WTC11 (cell line): ENCODE data around the gene GRB10. TPM values are rescaled to one million over a fixed set of nuclear protein-coding genes. Genes with fewer than 3 reads are reported as not detected.
A peak's percentile ranks its signal among the peaks of the same experiment; 100 is the strongest.

ENCODE experiments used
- ATAC-seq: fragments of 200-7000 bp; cut with Tn5 transposase; 2 replicates; pipeline ENCODE4 v1.10.0; 2021; ENCODE audit warnings: mild to moderate bottlenecking, moderate library complexity
- CTCF ChIA-PET: fragments of 300-600 bp; sonication (Branson Sonifier 250); formaldehyde crosslinking; loops from one replicate; lab custom pipeline; 2021; ENCODE audit warnings: antibody characterized with exemption; lab: Charles Lee
- POLR2A ChIA-PET: fragments of 350-600 bp; sonication (Branson Sonifier 250); formaldehyde crosslinking; loops from one replicate; lab custom pipeline; 2021; ENCODE audit warnings: antibody characterized with exemption; lab: Charles Lee
- DNase-seq: peaks from one replicate; pipeline ENCODE4 v3.0.0; 2021; ENCODE audit warnings: low spot score
- H3K27ac Mint-ChIP-seq: 2 replicates; pipeline ENCODE4 v1.8.0; 2021; ENCODE audit warnings: mixed read lengths
- H3K27me3 Mint-ChIP-seq: 2 replicates; pipeline ENCODE4 v1.8.0; 2021; ENCODE audit warnings: low read depth, mild to moderate bottlenecking, moderate library complexity, mixed read lengths
- H3K36me3 Mint-ChIP-seq: 2 replicates; pipeline ENCODE4 v1.8.0; 2021; ENCODE audit warnings: mixed read lengths
- H3K4me1 Mint-ChIP-seq: 2 replicates; pipeline ENCODE4 v1.8.0; 2022; ENCODE audit warnings: mixed read lengths
- H3K4me3 Mint-ChIP-seq: 2 replicates; pipeline ENCODE4 v1.8.0; 2021; ENCODE audit warnings: mild to moderate bottlenecking, moderate library complexity, mixed read lengths
- H3K9me3 Mint-ChIP-seq: 2 replicates; pipeline ENCODE4 v1.8.0; 2021; ENCODE audit warnings: mixed read lengths
- AFF4 ChIP-seq: sonication (generic); formaldehyde crosslinking; IDR thresholded peaks from 2 replicates; pipeline ENCODE4 v1.8.1; 2023; ENCODE audit warnings: mild to moderate bottlenecking, missing genetic modification reagents, borderline replicate concordance
- CREM ChIP-seq: sonication (generic); formaldehyde crosslinking; IDR thresholded peaks from 2 replicates; pipeline ENCODE4 v1.8.1; 2022; ENCODE audit warnings: mild to moderate bottlenecking, missing genetic modification reagents, moderate library complexity
- FOXP1 ChIP-seq: sonication (generic); formaldehyde crosslinking; IDR thresholded peaks from 2 replicates; pipeline ENCODE4 v1.8.0; 2022; ENCODE audit warnings: missing genetic modification reagents, mild to moderate bottlenecking, moderate library complexity, borderline replicate concordance
- GRHL2 ChIP-seq: fragments of 250-450 bp; sonication (Bioruptor Pico); IDR thresholded peaks from 2 replicates; pipeline ENCODE4 v1.8.0; 2022; ENCODE audit warnings: mild to moderate bottlenecking, moderate library complexity; ENCODE audit not compliant: insufficient replicate concordance, severe bottlenecking
- MYBL2 ChIP-seq: sonication (generic); formaldehyde crosslinking; IDR thresholded peaks from 2 replicates; pipeline ENCODE4 v1.8.1; 2023; ENCODE audit warnings: mild to moderate bottlenecking, moderate library complexity, missing genetic modification reagents
- NFATC4 ChIP-seq: fragments of 250-450 bp; sonication (Bioruptor Pico); IDR thresholded peaks from 2 replicates; pipeline ENCODE4 v1.9.0; 2021; ENCODE audit warnings: mild to moderate bottlenecking
- NFE2L1 ChIP-seq: sonication (generic); formaldehyde crosslinking; IDR thresholded peaks from 2 replicates; pipeline ENCODE4 v1.8.1; 2023; ENCODE audit warnings: missing genetic modification reagents
- NR2C2 ChIP-seq: sonication (generic); formaldehyde crosslinking; IDR thresholded peaks from 2 replicates; pipeline ENCODE4 v1.8.0; 2022; ENCODE audit warnings: mild to moderate bottlenecking, missing genetic modification reagents
- NR3C1 ChIP-seq: sonication (generic); formaldehyde crosslinking; conservative IDR thresholded peaks from 2 replicates; pipeline ENCODE4 v1.8.1; 2023; ENCODE audit warnings: low read depth, mild to moderate bottlenecking, missing genetic modification reagents
- TEAD1 ChIP-seq: sonication (generic); formaldehyde crosslinking; IDR thresholded peaks from 2 replicates; pipeline ENCODE4 v1.8.0; 2022; ENCODE audit warnings: mild to moderate bottlenecking, missing genetic modification reagents
- ZBTB21 ChIP-seq: sonication (generic); formaldehyde crosslinking; IDR thresholded peaks from 2 replicates; pipeline ENCODE4 v1.8.1; 2023; ENCODE audit warnings: mild to moderate bottlenecking, missing genetic modification reagents, borderline replicate concordance
- ZNF423 ChIP-seq: fragments of 250-450 bp; sonication (Bioruptor Pico); IDR thresholded peaks from 2 replicates; pipeline ENCODE4 v2.1.2; 2022; ENCODE audit warnings: mild to moderate bottlenecking, moderate library complexity
- total RNA-seq: library from RNA; stranded (reverse); gene quantifications from 3 replicates; pipeline ENCODE4 v1.2.3, GENCODE V29; 2021
- TF ChIP-seq, protein P1 (sequence below): sonication (generic); formaldehyde crosslinking; conservative IDR thresholded peaks from 2 replicates; pipeline ENCODE4 v1.8.1; 2023; ENCODE audit warnings: mild to moderate bottlenecking, low read depth, missing genetic modification reagents, moderate library complexity
- TF ChIP-seq, protein P2 (sequence below): sonication (generic); formaldehyde crosslinking; IDR thresholded peaks from 2 replicates; pipeline ENCODE4 v1.8.0; 2022; ENCODE audit warnings: mild to moderate bottlenecking, missing genetic modification reagents
- TF ChIP-seq, protein P3 (sequence below): sonication (generic); formaldehyde crosslinking; IDR thresholded peaks from 2 replicates; pipeline ENCODE4 v1.8.0; 2023; ENCODE audit warnings: missing genetic modification reagents, mild to moderate bottlenecking, borderline replicate concordance
- TF ChIP-seq, protein P4 (sequence below): sonication (generic); formaldehyde crosslinking; IDR thresholded peaks from 2 replicates; pipeline ENCODE4 v1.8.0; 2022; ENCODE audit warnings: mild to moderate bottlenecking, missing genetic modification reagents

Gene GRB10
- total RNA-seq, 1 experiment from 2014 or later = 103 TPM

GRCh38 chr7:50664461-50664922 lies 118.2 kb downstream of the GRB10 start (continued):
- TF ChIP-seq, protein P1, sequence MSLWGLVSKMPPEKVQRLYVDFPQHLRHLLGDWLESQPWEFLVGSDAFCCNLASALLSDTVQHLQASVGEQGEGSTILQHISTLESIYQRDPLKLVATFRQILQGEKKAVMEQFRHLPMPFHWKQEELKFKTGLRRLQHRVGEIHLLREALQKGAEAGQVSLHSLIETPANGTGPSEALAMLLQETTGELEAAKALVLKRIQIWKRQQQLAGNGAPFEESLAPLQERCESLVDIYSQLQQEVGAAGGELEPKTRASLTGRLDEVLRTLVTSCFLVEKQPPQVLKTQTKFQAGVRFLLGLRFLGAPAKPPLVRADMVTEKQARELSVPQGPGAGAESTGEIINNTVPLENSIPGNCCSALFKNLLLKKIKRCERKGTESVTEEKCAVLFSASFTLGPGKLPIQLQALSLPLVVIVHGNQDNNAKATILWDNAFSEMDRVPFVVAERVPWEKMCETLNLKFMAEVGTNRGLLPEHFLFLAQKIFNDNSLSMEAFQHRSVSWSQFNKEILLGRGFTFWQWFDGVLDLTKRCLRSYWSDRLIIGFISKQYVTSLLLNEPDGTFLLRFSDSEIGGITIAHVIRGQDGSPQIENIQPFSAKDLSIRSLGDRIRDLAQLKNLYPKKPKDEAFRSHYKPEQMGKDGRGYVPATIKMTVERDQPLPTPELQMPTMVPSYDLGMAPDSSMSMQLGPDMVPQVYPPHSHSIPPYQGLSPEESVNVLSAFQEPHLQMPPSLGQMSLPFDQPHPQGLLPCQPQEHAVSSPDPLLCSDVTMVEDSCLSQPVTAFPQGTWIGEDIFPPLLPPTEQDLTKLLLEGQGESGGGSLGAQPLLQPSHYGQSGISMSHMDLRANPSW (CRISPR knock-in tag) = no peak
- no peak for TF ChIP-seq ZBTB21 (CRISPR knock-in tag)
- TF ChIP-seq NFATC4 (CRISPR knock-in tag) = no peak
- TF ChIP-seq AFF4 (CRISPR knock-in tag) = no peak

DNA sequence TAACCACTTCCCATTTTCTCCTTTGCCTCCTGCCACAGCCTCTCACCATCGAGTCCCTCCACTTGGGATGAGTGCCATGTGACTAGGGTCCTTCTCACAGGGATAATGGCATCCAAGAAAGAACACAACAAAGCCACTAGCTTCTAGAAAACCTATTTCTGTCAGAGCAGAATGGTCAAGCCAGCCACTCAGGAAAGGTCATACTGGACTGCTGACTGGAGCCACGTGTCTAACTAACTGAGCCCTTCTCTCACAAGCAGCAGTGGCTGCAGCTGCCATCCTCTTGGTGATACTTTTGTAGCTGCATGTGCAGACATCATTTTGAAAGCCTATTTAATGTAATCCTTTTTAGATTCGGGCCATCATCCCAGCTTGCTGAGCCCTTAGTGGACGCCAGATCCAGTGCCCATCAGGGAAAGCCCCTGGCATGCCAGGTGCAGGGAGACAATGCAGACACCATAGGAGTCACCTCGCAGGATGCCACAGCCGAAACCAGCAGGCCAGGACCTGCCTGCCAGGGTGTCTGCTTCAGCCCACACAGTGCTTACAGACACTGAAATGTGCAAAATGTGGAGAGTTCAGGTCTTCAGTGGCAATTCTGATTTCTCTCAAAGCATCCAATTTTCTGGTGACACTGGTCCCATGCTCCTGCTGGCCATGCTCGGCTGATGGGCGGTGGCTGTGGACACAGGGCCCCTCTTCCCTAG lies 119.1 kb downstream of the GRB10 start:
- Mint-ChIP-seq H3K9me3 (no peaks in the 10 kb centered on the region), H3K4me3 (no peak overlapping the region), H3K36me3 (peaks cover 25% of the 10 kb centered on the region), H3K27me3 (no peaks in the 10 kb centered on the region), H3K27ac (peak overlapping the region; percentile 49; the same call in 1 of the 2 replicates), H3K4me1 (peaks cover 2% of the 10 kb centered on the region)
- ATAC-seq = no peak
- ChIA-PET POLR2A (interaction anchor here (0.5 kb wide), 1 partner anchor 13 kb away, joined by 6 read pairs; no protein-coding TSS in a partner anchor), CTCF (no interaction called here)
- TF ChIP-seq CREM (CRISPR knock-in tag) (no peak), FOXP1 (CRISPR knock-in tag) (no peak), NR2C2 (CRISPR knock-in tag) (no peak), TEAD1 (CRISPR knock-in tag) (no peak), NFE2L1 (CRISPR knock-in tag) (no peak), ZNF423 (CRISPR knock-in tag) (no peak), GRHL2 (CRISPR knock-in tag) (no peak), NR3C1 (CRISPR knock-in tag) (no peak), MYBL2 (CRISPR knock-in tag) (no peak)
- TF ChIP-seq, protein P2, sequence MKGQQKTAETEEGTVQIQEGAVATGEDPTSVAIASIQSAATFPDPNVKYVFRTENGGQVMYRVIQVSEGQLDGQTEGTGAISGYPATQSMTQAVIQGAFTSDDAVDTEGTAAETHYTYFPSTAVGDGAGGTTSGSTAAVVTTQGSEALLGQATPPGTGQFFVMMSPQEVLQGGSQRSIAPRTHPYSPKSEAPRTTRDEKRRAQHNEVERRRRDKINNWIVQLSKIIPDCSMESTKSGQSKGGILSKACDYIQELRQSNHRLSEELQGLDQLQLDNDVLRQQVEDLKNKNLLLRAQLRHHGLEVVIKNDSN = no peak
- TF ChIP-seq, protein P3, sequence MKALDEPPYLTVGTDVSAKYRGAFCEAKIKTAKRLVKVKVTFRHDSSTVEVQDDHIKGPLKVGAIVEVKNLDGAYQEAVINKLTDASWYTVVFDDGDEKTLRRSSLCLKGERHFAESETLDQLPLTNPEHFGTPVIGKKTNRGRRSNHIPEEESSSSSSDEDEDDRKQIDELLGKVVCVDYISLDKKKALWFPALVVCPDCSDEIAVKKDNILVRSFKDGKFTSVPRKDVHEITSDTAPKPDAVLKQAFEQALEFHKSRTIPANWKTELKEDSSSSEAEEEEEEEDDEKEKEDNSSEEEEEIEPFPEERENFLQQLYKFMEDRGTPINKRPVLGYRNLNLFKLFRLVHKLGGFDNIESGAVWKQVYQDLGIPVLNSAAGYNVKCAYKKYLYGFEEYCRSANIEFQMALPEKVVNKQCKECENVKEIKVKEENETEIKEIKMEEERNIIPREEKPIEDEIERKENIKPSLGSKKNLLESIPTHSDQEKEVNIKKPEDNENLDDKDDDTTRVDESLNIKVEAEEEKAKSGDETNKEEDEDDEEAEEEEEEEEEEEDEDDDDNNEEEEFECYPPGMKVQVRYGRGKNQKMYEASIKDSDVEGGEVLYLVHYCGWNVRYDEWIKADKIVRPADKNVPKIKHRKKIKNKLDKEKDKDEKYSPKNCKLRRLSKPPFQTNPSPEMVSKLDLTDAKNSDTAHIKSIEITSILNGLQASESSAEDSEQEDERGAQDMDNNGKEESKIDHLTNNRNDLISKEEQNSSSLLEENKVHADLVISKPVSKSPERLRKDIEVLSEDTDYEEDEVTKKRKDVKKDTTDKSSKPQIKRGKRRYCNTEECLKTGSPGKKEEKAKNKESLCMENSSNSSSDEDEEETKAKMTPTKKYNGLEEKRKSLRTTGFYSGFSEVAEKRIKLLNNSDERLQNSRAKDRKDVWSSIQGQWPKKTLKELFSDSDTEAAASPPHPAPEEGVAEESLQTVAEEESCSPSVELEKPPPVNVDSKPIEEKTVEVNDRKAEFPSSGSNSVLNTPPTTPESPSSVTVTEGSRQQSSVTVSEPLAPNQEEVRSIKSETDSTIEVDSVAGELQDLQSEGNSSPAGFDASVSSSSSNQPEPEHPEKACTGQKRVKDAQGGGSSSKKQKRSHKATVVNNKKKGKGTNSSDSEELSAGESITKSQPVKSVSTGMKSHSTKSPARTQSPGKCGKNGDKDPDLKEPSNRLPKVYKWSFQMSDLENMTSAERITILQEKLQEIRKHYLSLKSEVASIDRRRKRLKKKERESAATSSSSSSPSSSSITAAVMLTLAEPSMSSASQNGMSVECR (CRISPR knock-in tag) = no peak
- TF ChIP-seq, protein P4, sequence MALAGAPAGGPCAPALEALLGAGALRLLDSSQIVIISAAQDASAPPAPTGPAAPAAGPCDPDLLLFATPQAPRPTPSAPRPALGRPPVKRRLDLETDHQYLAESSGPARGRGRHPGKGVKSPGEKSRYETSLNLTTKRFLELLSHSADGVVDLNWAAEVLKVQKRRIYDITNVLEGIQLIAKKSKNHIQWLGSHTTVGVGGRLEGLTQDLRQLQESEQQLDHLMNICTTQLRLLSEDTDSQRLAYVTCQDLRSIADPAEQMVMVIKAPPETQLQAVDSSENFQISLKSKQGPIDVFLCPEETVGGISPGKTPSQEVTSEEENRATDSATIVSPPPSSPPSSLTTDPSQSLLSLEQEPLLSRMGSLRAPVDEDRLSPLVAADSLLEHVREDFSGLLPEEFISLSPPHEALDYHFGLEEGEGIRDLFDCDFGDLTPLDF (CRISPR knock-in tag) = no peak
- DNase-seq = no peak
